HG02884 (cell line): ENCODE measurements around the gene DUSP5.
A peak's percentile ranks its signal among the peaks of the same experiment; 100 is the strongest.

Experiments used
- ATAC-seq: cut with Tn5 transposase; IDR thresholded peaks from one replicate; pipeline ENCODE4 v1.9.1; 2021; ENCODE audit warnings: mild to moderate bottlenecking, moderate library complexity; ENCODE audit not compliant: unreplicated experiment

The DUSP5 gene

GRCh38 chr10:110540031-110540430 lies 42.3 kb downstream of the DUSP5 start:
- ATAC-seq: no peak

GRCh38 chr10:110544958-110545537 lies 47.3 kb downstream of the DUSP5 start:
- ATAC-seq: no peak

- no peak for ATAC-seq
These were observed 48.4 kb downstream of the DUSP5 start for GRCh38 chr10:110546077-110546476.

- ATAC-seq: no peak
These were observed 48.9 kb downstream of the DUSP5 start for GRCh38 chr10:110546499-110547110.

GRCh38 chr10:110547139-110547761 lies 49.5 kb downstream of the DUSP5 start:
- ATAC-seq: no peak

- ATAC-seq: no peak
These were observed 50.3 kb downstream of the DUSP5 start for GRCh38 chr10:110548002-110548401.

DNA sequence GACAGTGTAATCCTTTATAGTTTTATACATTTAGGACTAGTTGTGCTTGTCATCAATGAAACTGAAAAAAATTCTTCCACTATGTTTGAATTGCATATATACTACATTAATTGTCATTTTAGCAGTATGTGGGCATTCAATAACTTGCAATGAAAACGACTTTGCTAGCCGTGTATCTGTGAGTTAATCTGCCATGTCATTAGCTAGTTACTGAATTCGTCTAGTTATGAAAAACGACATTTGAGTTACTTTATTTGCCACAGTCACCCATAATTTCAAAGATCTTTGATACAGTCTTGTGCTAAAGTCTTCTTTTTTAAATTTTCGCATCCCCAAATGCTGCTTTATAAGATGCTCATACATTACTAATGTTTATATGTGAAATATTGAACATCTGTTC lies 51.5 kb downstream of the DUSP5 start:
- no peak for ATAC-seq

- no peak for ATAC-seq
These were observed 56.2 kb downstream of the DUSP5 start for GRCh38 chr10:110553905-110554304.

- no peak for ATAC-seq
These were observed 58.6 kb downstream of the DUSP5 start for GRCh38 chr10:110556296-110556695.

GRCh38 chr10:110556969-110557601 lies 59.4 kb downstream of the DUSP5 start:
- peak; percentile 79 for ATAC-seq

DNA sequence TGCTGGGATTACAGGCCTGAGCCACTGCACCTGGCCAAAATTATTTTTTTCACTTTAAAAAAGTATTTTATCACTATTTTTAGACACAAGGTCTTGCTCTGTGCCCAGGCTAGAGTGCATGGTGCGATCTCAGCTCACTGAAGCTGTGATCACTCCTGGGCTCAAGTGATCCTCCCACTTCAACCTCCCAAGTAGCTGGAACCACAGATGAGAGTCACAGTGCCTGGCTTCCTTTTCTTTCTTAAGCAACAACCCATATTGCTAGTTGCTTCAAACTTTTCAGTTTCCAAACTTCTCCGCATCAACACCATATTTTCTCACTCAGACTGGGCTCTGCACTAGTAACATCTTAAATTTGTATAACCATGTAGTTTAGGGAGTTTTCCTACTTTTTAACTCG lies 60.3 kb downstream of the DUSP5 start:
- no peak for ATAC-seq

DNA sequence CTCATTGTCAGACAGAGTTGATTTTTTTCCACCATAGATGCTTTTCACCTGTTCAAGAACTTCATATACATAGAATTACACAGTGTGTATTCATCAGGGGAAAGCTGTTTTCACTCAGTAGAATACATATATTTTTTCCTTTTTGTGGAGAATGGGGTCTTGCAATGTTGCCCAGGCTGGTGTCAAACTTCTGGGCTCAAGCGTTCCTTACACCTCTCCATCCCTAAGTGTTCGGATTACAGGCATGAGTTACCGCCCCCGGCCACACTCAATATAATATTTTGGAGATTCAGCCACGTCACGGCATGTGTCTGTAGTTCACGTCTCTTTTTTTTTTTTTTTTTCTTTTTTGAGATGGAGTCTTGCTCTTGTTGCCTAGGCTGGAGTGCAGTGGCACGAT lies 62.3 kb downstream of the DUSP5 start:
- no peak for ATAC-seq
